ENCODE measurements around the gene WRAP73. TPM values are rescaled to one million over a fixed set of nuclear protein-coding genes. Genes with fewer than 3 reads are reported as not detected.

The WRAP73 gene
- total RNA-seq, 1 donor from 2014 or later: 14.6 TPM

DNA sequence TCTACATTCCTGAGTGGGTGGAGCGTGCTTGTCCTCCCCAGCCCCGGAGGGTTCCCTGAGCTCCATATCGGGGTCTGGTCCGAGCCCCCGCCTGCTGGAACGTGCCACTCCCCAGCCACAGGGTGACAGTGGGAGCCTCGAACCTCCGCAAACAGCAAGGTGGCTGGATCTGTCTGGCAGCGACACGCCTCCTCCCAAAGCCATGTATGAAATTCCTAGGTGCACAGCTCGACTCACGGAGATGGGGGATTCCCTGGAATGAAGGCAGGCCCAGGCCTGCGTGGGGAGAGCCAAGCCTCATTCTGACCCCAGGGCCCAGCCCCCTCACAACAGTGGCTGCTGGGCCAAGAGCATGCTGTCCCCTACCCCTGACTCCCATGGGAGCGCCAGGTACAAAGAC lies 35.3 kb upstream of the WRAP73 start:
- intact Hi-C loops (cut with DNase I): no loop called here
- DNase-seq (ENCODE audit: missing footprints): no peak
- ATAC-seq: no peak

DNA sequence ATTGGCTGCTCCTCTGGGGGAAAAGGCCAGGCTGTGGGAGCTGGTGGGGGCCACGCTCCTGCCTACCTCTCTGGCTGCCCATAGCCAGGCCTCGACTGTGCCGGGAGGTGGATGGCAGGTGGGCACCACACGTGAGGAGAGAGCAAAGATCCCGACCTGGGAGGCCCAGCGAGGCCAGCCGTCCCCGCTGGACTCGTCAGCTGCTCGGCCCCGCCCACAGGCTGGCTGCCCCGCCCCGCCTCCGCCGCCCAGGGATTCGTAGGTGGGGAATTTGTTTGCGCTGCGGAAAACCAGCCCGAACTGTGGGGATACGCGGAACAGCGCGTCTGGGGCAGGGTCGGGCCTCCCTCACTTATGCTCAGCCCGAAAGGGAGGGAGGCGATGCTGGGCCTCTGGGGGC lies 34.1 kb upstream of the WRAP73 start:
- DNase-seq (ENCODE audit: missing footprints) (no peak), ATAC-seq (no peak)
- intact Hi-C loops (cut with DNase I): no loop called here

DNA sequence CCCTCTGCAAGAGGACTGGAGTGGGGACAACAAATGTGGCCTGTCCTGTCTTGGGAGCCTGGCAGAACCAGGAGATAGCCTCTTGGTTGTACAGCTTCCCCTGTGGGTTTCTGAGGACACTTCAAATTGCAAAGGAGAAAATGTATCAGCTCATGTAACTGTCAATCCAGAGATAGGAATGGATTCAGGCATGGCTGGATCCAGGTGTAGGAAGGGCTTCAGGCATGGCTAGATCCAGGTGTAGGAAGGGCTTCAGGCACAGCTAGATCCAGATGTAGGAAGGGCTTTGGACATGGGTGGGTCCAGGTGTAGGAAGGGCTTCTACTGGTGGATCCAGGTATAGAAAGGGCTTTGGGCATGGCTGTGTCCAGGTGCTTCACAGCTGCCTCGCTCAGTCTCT lies 33.3 kb upstream of the WRAP73 start:
- intact Hi-C loops (cut with DNase I): no loop called here
- DNase-seq (ENCODE audit: missing footprints) (peak; percentile 17), ATAC-seq (no peak)

DNA sequence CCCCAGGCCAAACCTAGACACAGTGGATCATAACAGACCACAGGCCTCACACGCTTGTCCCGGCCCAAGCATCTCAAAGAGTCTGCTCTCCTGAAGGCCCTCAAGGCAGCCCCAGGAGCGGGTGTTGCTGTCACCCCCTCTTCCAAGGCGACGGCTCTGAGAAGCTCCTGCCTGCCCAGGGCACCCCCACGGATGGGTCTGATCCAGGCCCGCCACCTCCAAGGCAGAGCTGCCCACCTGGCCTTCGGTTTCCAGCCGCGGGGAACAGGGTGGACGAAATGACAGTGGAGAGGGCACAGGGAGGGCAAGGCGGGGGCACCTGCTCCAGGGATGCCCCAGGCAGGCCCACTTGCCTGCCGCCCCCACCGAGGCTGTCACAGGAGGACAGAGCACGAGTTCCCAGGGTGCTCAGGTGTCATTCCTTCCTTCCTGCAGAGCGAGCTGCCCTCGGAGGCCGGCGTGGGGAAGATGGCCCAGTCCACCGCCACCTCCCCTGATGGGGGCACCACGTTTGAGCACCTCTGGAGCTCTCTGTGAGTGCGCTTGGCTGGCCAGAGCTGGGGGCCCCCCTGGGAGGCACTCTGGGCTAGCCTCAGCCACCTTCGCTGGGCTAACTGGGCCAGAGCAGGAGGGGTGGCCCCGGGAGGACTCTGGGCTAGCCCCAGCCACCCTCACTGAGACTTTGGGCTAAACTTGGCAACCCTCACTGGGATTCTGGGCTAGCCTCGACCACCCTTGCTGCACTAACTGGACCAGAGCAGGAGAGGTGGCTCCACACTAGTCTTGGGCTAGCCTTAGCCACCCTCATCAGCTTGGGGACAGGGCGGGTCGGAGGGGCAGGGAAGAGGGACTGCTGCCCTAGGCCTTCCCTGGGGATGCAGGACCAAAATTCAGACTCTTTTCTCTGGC lies 32.2 kb upstream of the WRAP73 start:
- DNase-seq (ENCODE audit: missing footprints) (peak; percentile 23), ATAC-seq (no peak)
- intact Hi-C loops (cut with DNase I): no loop called here

DNA sequence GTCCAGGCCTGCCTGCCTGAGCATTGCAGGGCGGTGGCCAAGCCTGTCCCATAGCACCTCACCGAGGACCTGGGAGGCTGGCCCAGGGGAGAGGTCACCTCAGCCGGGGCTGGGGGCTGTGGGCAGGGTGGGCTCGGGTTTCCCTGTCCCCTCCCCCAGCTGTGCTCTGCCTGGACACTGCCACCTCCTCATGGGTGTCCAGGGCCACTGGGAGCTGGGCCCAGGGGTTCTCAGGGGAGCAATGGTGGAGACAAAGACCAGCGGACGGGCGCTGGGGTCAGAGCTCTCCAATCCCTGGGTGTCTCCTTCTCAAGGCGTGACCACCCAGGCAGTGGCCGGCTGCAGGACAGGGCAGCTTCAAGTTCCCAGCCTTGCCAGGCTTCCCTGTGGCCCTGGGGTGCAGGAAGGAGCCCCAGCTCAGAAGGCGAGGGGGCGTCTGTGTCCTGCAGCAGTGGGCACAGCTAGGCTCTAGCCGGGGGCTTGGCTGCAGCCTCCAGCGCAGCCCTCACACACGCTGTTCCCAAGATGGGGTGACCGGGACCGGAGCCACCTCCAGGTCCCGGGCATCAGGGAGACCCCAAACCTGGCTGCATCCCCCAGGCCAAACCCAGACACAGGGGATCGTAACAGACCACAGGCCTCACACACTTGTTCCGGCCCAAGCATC lies 31.5 kb upstream of the WRAP73 start:
- DNase-seq (ENCODE audit: missing footprints): peak; percentile 39
- intact Hi-C loops (cut with DNase I): no loop called here
- no peak for ATAC-seq

DNA sequence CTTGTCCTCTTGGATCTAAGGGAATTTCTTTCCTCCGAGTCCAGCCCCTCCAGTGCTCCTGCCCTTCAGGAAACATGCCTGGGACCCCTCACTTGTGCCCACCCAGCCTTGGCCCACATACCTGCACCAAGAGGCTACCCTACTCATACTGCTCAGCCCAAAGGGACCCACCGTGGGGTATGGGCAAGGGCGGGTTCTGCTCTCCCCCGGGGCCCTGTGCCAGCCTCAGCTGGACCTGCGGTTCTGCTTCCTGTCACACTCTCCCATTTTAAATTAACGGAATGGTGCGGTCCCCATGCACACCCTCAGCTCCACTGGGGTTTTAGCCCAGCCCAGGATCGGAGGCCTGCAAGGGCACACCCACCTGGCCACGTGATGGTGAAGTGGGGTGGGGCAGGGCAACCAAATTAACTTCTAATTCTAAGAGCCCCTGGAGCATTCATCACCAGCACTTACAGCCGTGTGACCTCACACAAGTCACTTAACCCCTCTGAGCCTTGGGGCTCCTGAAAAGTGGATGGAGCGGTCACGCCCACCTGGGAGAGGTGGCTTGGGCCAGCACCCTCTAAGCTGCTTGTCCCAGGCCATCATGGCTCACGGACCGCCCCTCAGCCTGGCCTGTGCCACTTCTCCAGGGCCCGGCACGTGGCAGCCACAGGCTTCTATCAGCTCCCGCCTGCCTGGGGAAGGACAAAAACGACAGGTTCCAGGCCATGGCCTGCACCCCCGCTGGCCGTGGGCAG lies 30.8 kb upstream of the WRAP73 start:
- ATAC-seq (no peak), DNase-seq (ENCODE audit: missing footprints) (peak; percentile 41)
- intact Hi-C loops (cut with DNase I): no loop called here

DNA sequence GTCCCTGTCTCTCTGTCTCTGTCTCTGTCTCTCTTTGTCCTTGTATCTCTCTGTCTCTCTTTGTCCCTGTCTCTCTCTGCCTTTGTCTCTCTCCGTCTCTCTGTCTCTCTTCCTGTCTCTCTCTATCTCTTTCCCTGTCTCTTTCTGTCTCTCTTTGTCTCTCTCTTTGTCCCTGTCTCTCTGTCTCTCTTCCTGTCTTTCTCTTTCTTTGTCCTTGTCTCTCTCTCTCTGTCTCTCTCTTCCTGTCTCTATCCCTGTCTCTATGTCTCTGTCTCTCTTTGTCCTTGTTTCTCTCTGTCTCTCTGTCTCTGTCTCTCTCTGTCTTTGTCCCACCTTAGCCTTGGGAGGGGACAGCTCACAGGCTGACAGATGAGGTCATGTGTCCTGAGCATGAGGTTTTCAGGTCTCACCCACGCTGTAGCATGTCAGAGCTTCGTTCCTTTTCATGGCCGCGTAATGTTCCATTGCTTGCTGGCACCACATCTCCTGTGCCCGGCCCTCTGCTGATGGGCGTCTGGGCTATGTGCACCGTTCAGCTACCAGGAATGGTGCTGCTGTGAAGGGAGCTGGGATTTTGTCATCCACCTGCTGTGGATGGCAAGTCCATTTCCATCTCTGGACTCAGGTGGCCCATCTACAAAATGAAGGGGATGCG lies 30.0 kb upstream of the WRAP73 start:
- peak; percentile 23 for DNase-seq (ENCODE audit: missing footprints)
- intact Hi-C loops (cut with DNase I): no loop called here
- ATAC-seq: no peak

DNA sequence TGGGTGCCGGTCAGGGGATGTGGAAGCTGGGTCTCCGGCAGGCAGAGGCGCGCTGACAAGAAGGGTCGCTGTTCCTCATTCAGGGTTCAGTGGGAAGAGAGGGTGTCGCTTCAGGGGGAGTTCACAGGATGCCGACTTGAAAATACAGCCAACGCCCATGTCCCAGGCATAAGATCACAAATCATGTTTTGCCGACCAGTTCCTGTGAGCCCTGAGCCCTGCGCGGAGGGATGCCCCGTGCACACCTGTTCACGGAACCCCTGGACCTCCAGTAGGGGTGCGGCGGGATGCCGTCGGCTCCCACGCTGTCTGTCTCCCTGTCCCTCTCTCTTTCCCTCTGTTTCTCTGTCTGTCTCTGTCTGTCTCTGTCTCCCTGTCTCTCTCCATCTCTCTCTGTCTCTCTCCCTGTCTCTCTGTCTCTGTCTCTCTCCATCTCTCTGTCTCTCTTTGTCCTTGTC lies 29.2 kb upstream of the WRAP73 start:
- DNase-seq (ENCODE audit: missing footprints) (peak; percentile 48), ATAC-seq (no peak)
- intact Hi-C loops (cut with DNase I): no loop called here

DNA sequence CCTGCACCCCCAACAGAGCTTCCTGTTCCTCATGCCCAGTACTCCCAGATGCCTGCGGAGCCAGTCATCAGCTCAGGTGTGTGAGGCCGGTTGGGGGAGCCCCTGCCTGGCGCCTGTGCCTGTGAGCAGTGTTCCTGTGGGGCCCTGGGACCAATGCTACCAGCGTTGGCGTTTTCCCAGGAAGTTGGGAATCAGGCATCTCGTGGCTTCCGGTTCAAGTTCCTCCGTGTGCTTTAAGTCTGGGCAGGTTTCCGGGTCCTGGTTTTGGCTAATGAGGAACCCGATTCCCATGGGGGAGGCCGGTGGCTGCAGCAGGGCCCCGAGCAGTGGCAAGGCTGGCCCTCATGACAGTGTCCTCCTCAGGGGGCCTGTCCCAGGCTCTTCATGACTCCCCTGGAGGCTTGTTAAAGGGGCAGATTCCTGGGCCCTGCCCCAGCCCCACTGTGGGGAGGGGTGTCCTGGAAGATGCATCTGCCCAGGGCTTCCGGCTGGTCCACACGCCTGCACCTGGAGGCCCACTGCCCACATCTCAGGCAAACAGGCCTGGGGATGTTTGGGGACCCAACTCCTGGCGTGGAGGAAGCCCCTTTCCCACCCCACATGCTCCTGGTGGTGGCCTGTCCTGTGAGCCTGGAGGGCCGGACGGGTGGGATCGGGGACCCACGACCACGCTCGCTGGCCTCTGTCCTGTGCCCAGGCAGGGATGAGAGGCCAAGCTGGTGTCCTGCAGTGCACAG lies 28.6 kb upstream of the WRAP73 start:
- peak; percentile 70 for DNase-seq (ENCODE audit: missing footprints)
- intact Hi-C loops (cut with DNase I): no loop called here
- ATAC-seq: no peak

DNA sequence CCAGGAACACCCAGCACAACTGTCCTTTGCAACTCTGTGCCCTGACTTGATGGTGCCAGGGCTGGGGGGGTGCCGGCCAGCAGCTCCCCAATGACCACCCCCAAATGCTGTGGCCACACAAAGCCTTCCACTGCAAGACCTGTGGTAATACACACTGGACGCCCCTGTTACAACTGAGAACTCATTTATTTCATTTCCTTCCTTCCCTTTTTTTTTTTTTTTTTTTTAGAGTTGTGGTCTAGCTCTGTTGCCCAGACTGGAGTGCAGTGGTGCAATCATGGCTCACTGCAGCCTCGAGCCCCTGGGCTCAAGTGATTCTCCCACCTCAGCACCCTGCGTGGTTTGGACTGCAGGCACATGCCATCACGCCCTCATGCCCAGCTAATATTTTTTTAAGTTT lies 27.6 kb upstream of the WRAP73 start:
- DNase-seq (ENCODE audit: missing footprints) (peak; percentile 46), ATAC-seq (no peak)
- intact Hi-C loops (cut with DNase I): no loop called here

DNA sequence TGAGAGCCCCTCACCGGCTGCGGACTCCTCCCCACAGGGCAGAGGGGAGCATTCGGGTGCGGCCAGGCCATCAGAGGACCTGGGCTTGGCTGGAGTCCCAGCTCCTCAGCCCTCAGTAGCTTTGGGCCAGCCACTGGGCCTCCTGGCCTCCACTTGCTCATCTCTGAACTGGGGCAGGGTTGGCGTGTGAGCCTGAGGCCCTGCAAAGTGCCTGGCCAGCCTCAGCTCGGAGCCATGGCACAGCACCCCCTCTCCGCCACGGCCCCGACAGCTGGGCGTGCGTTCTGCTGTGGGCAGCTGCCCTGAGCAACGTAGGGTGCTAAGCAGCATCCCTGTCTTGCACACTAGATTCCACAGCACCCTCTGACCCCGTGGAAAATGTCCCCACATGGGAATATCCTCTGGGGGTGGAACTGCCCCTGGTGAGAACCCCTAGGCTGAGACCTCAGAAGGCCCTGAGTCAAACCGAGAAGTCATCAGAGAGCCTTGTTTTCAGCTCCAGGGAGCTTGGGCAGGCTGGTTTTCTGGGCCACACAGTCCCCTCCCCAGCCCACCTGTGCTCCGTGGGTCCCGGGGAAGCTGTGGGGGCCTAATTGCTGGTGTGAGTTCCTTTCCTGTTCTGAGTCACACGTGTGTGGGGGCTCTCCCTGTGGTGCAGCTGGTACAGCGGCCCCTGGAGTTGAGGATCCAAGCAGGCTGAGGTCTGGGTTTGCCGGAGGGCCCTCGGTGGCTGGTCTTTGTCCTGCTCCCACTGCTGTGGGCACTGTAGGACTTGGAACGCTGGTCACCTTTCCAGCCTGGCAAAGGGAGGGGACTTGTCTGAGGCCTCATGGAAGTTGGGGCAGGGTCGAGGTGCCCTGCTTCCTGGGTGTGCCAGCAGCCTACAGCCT lies 26.9 kb upstream of the WRAP73 start:
- no peak for ATAC-seq
- intact Hi-C loops (cut with DNase I): no loop called here
- peak; percentile 45 for DNase-seq (ENCODE audit: missing footprints)

DNA sequence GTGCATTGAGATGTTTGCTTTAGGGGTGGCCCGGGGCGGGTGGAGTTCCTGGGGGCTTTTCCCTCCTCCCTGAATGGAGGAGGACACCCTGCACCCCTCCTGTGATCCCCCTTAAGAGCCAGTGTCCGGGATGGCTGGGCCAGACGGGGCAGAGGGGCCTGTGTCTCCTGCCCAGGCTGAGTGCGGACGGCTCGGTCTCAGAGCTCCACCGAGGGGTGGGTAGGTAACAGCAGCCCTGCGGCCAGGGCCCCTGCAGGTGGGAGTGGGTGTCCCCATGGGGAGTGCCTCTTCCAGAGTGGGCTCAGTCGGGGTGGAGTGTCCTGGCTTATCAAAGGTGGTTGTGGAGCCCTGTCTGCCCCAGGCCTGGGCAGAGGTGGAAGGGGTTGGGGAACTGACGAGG lies 25.5 kb upstream of the WRAP73 start:
- intact Hi-C loops (cut with DNase I): no loop called here
- ATAC-seq: no peak
- DNase-seq (ENCODE audit: missing footprints): peak; percentile 45

DNA sequence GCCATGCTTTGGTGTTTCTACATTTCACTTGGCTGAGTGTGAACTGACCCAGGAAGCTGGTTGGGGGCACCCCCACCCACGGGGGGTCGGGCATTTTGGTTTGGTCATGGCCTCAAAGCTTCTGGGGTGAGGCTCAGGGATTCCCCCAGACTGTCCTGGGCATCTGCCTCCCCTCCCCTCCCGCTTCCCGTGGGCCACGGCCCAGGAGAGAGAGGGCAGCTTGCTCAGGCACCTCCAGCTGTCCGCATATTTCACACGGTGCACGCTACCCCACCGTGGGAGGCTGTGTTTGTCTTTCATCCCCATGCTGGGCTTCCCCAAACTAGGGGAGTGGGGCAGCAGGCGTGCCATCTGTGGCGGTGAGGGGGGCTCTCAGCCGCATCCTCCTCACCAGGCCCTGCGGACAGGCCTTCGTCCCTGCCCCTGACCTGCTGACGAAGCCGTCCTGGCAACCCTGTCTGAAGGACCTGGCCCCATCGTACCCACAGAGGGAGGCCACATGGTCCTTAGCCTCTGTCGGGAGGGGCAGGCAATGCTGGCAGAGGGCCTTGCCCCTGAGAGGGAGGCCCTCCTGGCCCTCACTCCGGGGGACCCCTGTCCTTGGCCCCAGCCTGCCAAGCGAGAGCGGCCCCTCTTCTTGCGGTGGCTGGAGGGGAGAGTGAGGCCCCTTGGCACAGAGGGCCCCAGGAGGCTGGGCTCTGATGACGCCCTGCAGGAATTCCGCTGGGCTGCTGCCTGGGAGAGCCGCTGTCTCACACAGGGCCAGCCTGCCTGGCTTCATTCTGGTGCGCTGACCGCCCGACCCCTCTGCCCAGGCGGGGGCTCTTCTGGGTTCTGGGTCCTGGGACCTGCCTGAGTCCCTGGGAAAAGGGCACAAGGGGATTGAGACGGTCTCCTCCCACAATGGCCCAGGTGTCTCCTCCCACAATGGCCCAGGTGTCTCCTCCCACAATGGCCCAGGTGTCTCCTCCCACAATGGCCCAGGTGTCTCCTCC lies 24.5 kb upstream of the WRAP73 start:
- DNase-seq (ENCODE audit: missing footprints): peak; percentile 52
- intact Hi-C loops (cut with DNase I): no loop called here
- no peak for ATAC-seq

DNA sequence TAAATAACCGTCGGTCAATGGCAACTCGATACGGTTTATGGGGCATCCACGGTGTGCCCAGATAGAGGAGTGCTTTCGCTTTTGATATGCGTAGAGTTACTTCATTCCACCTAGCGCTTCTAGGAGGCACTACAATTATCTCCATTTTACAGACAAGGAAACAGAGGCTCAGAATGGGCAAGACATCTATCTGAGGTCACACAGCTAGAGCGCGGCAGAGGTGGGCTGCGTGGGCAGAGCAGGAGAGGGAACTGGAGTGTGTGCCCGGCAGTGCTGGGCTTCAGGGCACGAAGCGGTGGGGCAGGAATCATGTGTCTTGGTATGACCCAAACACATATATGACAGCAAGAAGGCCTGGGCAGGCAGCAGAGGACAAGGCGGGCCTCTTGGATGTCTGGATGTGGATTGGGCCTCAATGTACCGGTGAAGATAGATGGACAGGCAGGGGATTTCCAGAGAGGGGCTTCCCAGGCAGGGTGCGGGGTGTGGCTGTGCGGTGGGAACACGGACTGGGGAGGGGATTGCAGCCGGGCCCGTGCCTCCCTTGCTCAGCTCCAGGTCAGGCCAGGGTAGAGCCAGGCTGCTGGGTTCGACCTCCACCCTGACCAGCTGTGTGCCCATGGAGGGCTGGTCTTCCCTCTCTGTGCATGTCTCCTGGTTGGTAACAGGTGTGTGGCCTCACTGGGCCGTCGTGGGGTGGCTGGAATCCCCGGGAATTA lies 23.6 kb upstream of the WRAP73 start:
- DNase-seq (ENCODE audit: missing footprints) (peak; percentile 42), ATAC-seq (no peak)
- intact Hi-C loops (cut with DNase I): no loop called here

DNA sequence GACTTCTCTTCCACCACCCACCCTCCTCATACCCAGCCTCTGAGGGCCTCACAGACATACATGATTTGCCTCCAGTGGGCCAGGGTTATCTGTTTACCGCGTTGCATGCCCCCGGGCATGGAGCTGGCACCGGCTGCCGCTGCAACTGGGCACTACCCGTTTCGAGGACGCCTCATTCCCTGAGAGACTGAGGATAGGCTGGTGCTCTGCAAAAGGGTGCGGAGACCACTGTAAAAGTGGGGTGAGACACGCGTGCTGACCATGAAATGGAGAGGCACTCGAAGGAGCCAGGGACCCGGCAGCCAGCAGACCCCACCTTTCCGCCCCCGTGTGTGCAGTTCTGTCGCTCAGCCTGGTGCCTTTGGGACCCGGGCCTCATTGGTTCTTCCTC lies 23.1 kb upstream of the WRAP73 start:
- ATAC-seq (no peak), DNase-seq (ENCODE audit: missing footprints) (peak; percentile 53)
- intact Hi-C loops (cut with DNase I): no loop called here

All from Right ventricle myocardium inferior (tissue), 1 donor.